ENCODE results near the gene CRHR1. TPM values are rescaled to one million over a fixed set of nuclear protein-coding genes. Genes with fewer than 3 reads are reported as not detected.

Gene CRHR1
- total RNA-seq, 2 donors from 2014 or later, result not detected

DNA sequence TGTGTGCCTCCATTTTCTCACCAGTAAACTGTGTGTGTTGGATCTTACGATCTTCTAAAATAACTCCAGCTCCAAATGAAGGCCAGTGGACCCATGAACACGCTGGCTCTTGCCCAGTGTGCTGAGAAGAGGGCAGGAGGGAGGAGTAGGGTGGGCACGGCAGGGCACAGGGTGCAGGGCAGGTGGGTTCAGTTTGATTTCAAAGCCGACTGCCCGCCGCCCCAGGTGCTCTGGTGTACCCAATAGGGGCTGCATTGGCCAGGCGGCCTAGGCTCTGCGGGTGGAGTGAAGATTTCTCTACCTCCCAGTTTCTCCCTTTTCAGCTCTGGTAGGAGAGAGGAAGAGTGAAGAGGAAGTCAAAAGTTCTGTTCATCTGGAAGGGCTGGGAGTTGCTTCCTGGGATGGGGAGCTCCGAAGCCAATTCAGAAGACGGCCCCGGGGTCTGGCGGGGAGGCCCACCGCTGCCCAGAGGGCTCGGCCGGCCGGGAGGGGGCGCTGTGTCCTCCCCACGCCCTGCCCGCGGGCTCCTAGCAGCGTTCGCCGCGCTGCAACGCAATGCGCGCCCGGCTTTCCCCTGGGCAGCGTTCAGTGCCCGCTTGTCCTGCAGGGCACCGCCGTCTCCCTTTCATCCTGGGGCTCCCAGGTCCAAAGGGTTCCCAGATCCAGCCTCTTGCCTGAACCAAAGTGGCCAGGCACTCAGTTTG, 1.1 kb upstream of the CRHR1 start:
- peak in 2 of 4 donors; percentile 15 to 37 for DNase-seq
- H3K36me3 ChIP-seq (replicated peaks in 1 of 2; ENCODE audit: insufficient read depth in 1 of 2, low read depth in 2 of 2), result no peaks in the 10 kb centered on the region
- WGBS, 2 donors, result 21 to 57% methylated on average over 11 to 32 of the region's 32 CpGs
- no peak overlapping the region for H3K4me3 ChIP-seq
- H3K27me3 ChIP-seq, result peaks cover 0 to 27% of the 10 kb centered on the region in 2 donors
- intact Hi-C loops (cut with DNase I), result no loop called here
- H3K27ac ChIP-seq, result no peak overlapping the region
- ATAC-seq, result no peak
- H3K9me3 ChIP-seq, result no peaks in the 10 kb centered on the region
- H3K4me1 ChIP-seq, result peaks cover 24% of the 10 kb centered on the region
- no peak for TF ChIP-seq POLR2A (IDR thresholded peaks at IDR 0.05)
- TF ChIP-seq, protein P1, sequence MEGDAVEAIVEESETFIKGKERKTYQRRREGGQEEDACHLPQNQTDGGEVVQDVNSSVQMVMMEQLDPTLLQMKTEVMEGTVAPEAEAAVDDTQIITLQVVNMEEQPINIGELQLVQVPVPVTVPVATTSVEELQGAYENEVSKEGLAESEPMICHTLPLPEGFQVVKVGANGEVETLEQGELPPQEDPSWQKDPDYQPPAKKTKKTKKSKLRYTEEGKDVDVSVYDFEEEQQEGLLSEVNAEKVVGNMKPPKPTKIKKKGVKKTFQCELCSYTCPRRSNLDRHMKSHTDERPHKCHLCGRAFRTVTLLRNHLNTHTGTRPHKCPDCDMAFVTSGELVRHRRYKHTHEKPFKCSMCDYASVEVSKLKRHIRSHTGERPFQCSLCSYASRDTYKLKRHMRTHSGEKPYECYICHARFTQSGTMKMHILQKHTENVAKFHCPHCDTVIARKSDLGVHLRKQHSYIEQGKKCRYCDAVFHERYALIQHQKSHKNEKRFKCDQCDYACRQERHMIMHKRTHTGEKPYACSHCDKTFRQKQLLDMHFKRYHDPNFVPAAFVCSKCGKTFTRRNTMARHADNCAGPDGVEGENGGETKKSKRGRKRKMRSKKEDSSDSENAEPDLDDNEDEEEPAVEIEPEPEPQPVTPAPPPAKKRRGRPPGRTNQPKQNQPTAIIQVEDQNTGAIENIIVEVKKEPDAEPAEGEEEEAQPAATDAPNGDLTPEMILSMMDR (IDR thresholded peaks at IDR 0.05), result peak; percentile 6 to 43 (median 19)

DNA sequence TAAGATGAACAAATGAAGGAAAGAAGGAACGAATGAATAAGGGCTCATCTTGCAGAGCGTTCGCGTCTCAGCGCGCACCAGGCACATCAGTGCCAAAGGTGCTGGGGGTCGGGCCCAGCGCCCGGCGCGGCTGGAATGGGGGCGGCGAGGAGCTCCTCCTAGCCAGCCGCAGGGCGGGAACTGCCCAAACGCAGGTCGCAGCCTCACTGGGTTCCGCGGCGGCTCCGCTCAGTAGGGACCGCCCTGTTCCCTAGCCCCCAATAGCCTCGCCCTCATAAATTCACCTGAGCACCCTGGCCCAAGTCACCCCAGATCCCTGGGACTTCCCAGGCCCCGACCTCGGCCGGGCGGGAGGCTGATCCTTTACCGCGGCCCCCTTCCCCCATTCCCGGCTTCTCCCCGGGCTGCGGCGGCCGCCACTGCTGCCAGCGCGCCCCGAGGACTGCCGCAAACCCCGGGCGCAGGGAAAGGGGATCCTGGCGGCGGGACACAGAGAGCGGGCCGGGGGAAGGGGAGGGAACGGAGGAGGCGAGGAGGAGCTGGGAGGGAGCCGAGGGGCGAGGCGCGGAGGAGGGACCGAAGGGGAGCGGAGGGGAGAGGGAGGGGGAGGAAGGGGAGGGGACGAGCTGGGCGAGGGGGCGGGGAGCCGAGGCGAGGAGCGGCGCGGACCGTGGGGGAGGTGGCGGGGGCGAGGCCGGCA, 377 bp upstream of the CRHR1 start:
- Histone ChIP-seq H3K4me1 (peaks cover 24% of the 10 kb centered on the region), H3K9me3 (no peaks in the 10 kb centered on the region), H3K4me3 (peak overlapping the region; percentile 28 to 31), H3K36me3 (replicated peaks in 1 of 2; ENCODE audit: insufficient read depth in 1 of 2, low read depth in 2 of 2) (no peaks in the 10 kb centered on the region), H3K27ac (no peak overlapping the region), H3K27me3 (peaks cover 0 to 31% of the 10 kb centered on the region in 2 donors)
- ATAC-seq, result peak; percentile 12
- WGBS, 2 donors, result 0 to 1% methylated on average over 15 to 51 of the region's 64 CpGs
- intact Hi-C loops (cut with DNase I), result no loop called here
- DNase-seq, result no peak
- no peak for TF ChIP-seq POLR2A (IDR thresholded peaks at IDR 0.05)
- TF ChIP-seq, protein P1 (IDR thresholded peaks at IDR 0.05), result no peak

DNA sequence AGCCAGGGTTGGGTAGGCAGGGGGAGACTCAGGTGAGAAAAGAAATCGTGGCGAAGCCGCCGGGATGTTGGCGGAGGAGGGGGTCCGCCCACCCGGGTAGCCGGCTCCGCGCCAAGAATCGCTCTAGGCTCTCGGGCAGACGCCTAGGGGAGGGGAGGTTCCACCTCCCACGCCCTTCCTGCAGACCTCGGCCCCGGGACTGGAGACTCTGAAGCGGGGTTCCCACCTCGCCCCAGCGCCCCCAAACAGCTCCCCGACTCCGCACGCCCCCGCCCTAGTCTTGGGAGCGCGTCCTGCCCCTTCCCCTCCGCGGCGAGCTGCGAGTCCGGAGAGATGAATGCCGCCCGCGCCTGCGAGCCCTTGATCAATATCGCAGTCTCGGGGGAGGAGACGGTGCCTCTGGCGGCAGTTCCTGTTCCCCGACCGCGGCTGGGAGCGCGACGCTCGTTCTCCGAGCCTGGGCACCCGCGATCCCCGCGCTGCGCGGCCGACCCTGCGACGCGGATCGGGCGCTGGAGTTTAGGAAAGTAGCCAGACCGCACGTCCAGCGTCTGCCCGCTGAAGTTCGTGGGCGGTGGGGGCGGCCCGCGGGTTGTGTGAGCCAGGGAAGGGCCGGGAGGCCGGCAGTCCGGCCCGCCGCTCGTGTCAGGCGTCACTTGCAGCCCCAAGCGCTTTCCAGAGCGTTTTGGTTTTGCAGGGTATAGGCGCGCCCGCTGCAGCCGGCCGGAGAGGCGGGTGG, 790 bp downstream of the CRHR1 start:
- intact Hi-C loops (cut with DNase I), result no loop called here
- DNase-seq, result peak; percentile 25 to 57 (median 38)

DNA sequence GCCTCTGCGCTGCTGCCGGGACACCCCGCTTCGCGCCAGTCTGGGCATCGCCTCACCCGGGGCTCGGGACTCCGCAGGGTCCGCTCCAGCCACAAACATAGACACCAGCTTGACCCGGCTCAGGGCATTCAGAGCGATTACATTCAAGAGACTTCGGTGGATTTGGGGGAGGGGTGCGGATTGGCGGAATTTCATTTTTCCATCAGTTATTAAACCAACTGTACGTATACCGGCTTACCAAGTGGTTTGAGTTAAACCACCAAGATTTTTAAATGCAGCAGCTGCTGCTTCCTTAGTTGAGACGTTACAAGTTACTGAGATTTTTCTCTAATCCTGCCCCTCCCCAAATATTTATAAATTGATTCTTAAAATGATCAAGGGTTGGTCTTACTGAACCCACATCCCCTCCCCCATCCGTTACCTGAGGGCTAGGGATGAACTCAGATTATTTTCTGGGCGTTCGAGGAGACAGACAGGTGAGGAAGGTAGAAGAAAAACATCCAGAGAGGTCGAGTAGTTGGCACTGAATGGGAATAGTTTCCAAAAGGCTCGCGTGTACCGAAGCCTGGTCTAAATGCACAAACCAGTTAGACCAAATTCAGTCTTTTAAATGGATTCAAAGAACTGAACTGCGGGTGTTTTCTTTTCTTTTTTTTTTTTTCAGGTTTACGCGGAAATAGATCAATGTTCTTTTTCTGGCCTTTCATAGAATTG, 1.5 kb downstream of the CRHR1 start:
- WGBS, 2 donors, result 27 to 55% methylated on average over 15 to 28 of the region's 28 CpGs
- Histone ChIP-seq H3K4me1 (peaks cover 30% of the 10 kb centered on the region), H3K4me3 (no peak overlapping the region), H3K36me3 (replicated peaks in 1 of 2; ENCODE audit: insufficient read depth in 1 of 2, low read depth in 2 of 2) (no peaks in the 10 kb centered on the region), H3K27me3 (peaks cover 0 to 31% of the 10 kb centered on the region in 2 donors), H3K9me3 (no peaks in the 10 kb centered on the region), H3K27ac (no peak overlapping the region)
- no peak for DNase-seq
- ATAC-seq, result no peak
- intact Hi-C loops (cut with DNase I), result no loop called here
- TF ChIP-seq, protein P1 (IDR thresholded peaks at IDR 0.05), result no peak
- no peak for TF ChIP-seq POLR2A (IDR thresholded peaks at IDR 0.05)

More for the DNA sequence above, 790 bp downstream of the CRHR1 start:
- WGBS, 2 donors, result 1 to 3% methylated on average over 15 to 79 of the region's 82 CpGs
- Histone ChIP-seq H3K27ac (no peak overlapping the region), H3K36me3 (replicated peaks in 1 of 2; ENCODE audit: insufficient read depth in 1 of 2, low read depth in 2 of 2) (no peaks in the 10 kb centered on the region), H3K9me3 (no peaks in the 10 kb centered on the region), H3K4me3 (no peak overlapping the region), H3K4me1 (peaks cover 24% of the 10 kb centered on the region), H3K27me3 (peaks cover 0 to 31% of the 10 kb centered on the region in 2 donors)
- ATAC-seq, result peak; percentile 62
- TF ChIP-seq, protein P1 (IDR thresholded peaks at IDR 0.05), result peak in 1 of 7 experiments; percentile 6
- no peak for TF ChIP-seq POLR2A (IDR thresholded peaks at IDR 0.05)

Data from body of pancreas (tissue), 4 donors.